Right ventricle myocardium superior (tissue), 1 donor: ENCODE results near the gene PCSK1. TPM values are rescaled to one million over a fixed set of nuclear protein-coding genes. Genes with fewer than 3 reads are reported as not detected.

Experiments
- ATAC-seq: fragments of 200-7000 bp; cut with Tn5 transposase; one replicate; pipeline ENCODE4 v1.9.1; 2020; ENCODE audit warnings: mild to moderate bottlenecking; ENCODE audit not compliant: poor library complexity
- DNase-seq: peaks from one replicate; pipeline ENCODE4 v3.0.0-alpha.2; 2020
- intact Hi-C: fragments of 100-400 bp; cut with DNase I; formaldehyde crosslinking; loops from one replicate; pipeline ENCODE4 v1.11.2; 2022
- long read RNA-seq: library from polyadenylated mRNA; unstranded; transcript quantifications from one replicate; pipeline ENCODE4 v2.0.0, GENCODE V29; 2021
- total RNA-seq: library from RNA; stranded (reverse); fragmentation: NEBNext Ultra II Directional; extraction: Animal tissue kit (Norgen Biotek cat#: 25700); gene quantifications from one replicate; pipeline ENCODE4 v1.2.1, GENCODE V29; 2021
- donor health status: DM: no; HTN: yes; CAD: no; lungs with severe emphysema.

PCSK1 gene
- total RNA-seq: not detected
- long read RNA-seq: 0 reads

GRCh38 chr5:96433066-96433447, at the start of gene PCSK1:
Gene PCSK1 (minus strand): TSS chr5:96433248. CDS start chr5:96433042, 206 bp downstream.
- ATAC-seq (no peak), DNase-seq (no peak)
- intact Hi-C loops: no loop called here

- intact Hi-C loops: no loop called here
- ATAC-seq: no peak
- no peak for DNase-seq
These were observed 48.8 kb upstream of the PCSK1 start for GRCh38 chr5:96481867-96482266.

GRCh38 chr5:96481009-96481786, 48.1 kb upstream of the PCSK1 start:
- intact Hi-C loops: no loop called here
- ATAC-seq (no peak), DNase-seq (no peak)

- DNase-seq (no peak), ATAC-seq (no peak)
- intact Hi-C loops: no loop called here
These were observed 45.9 kb upstream of the PCSK1 start for GRCh38 chr5:96478983-96479382.

- intact Hi-C loops: no loop called here
- no peak for ATAC-seq
- no peak for DNase-seq
These were observed 43.6 kb upstream of the PCSK1 start for GRCh38 chr5:96476654-96477053.

GRCh38 chr5:96474073-96474472, 41.0 kb upstream of the PCSK1 start:
- peak; percentile 41 for DNase-seq

GRCh38 chr5:96473155-96473554, 40.1 kb upstream of the PCSK1 start:
- no peak for DNase-seq
- ATAC-seq: no peak
- intact Hi-C loops: no loop called here

More at GRCh38 chr5:96474073-96474472, 41.0 kb upstream of the PCSK1 start:
- intact Hi-C loops: no loop called here
- peak; percentile 51 for ATAC-seq

- no peak for DNase-seq
- intact Hi-C loops: no loop called here
- no peak for ATAC-seq
These were observed 37.7 kb upstream of the PCSK1 start for GRCh38 chr5:96470785-96471184.

GRCh38 chr5:96468956-96469355, 35.9 kb upstream of the PCSK1 start:
- intact Hi-C loops: no loop called here
- no peak for ATAC-seq

GRCh38 chr5:96463091-96463490, 30.0 kb upstream of the PCSK1 start:
- ATAC-seq (no peak), DNase-seq (no peak)
- intact Hi-C loops: no loop called here

More at GRCh38 chr5:96468956-96469355, 35.9 kb upstream of the PCSK1 start:
- DNase-seq: no peak

- intact Hi-C loops: no loop called here
- ATAC-seq: no peak
- no peak for DNase-seq
These were observed 26.5 kb upstream of the PCSK1 start for GRCh38 chr5:96459313-96460121.

- DNase-seq (no peak), ATAC-seq (no peak)
- intact Hi-C loops: no loop called here
These were observed 25.1 kb upstream of the PCSK1 start for GRCh38 chr5:96458176-96458575.

GRCh38 chr5:96455789-96456188, 22.7 kb upstream of the PCSK1 start:
- ATAC-seq (no peak), DNase-seq (no peak)
- intact Hi-C loops: no loop called here

- intact Hi-C loops: no loop called here
- DNase-seq: no peak
- no peak for ATAC-seq
These were observed 20.3 kb upstream of the PCSK1 start for GRCh38 chr5:96453394-96453793.

- ATAC-seq: no peak
- intact Hi-C loops: no loop called here
These were observed 14.9 kb upstream of the PCSK1 start for GRCh38 chr5:96447949-96448348.

GRCh38 chr5:96440185-96440538, 7.1 kb upstream of the PCSK1 start:
- intact Hi-C loops: no loop called here
- ATAC-seq (no peak), DNase-seq (no peak)

More at GRCh38 chr5:96447949-96448348, 14.9 kb upstream of the PCSK1 start:
- no peak for DNase-seq

GRCh38 chr5:96439477-96440184, 6.6 kb upstream of the PCSK1 start:
- DNase-seq: no peak
- intact Hi-C loops: no loop called here
- no peak for ATAC-seq

GRCh38 chr5:96434201-96434645, 1.2 kb upstream of the PCSK1 start:
- ATAC-seq (peak; percentile 82), DNase-seq (peak; percentile 68)
- intact Hi-C loops: no loop called here
